HepG2 (cell line): ENCODE data around the gene ZNF628. TPM values are rescaled to one million over a fixed set of nuclear protein-coding genes. Genes with fewer than 3 reads are reported as not detected.
A peak's percentile ranks its signal among the peaks of the same experiment; 100 is the strongest.

Experiments
- AFF4 ChIP-seq: sonication (generic); formaldehyde crosslinking; IDR thresholded peaks from 2 replicates; pipeline ENCODE4 v1.4.0; 2020; ENCODE audit warnings: missing genetic modification reagents
- AHR ChIP-seq: IDR thresholded peaks from 2 replicates; pipeline ENCODE4 v1.6.1; 2018; ENCODE audit warnings: missing genetic modification reagents, missing compliant biosample characterization
- ATRX ChIP-seq: sonication (generic); formaldehyde crosslinking; IDR thresholded peaks from 2 replicates; pipeline ENCODE4 v1.4.0; 2020; ENCODE audit warnings: missing genetic modification reagents, borderline replicate concordance
- BRF2 ChIP-seq: sonication (generic); formaldehyde crosslinking; IDR thresholded peaks from 2 replicates; pipeline ENCODE4 v1.8.1; 2022; ENCODE audit warnings: mild to moderate bottlenecking, missing genetic modification reagents
- CAMTA2 ChIP-seq: sonication (generic); formaldehyde crosslinking; IDR thresholded peaks from 2 replicates; pipeline ENCODE4 v1.4.0; 2020; ENCODE audit warnings: mild to moderate bottlenecking, missing genetic modification reagents, borderline replicate concordance
- CBFB ChIP-seq: sonication (generic); formaldehyde crosslinking; IDR thresholded peaks from 2 replicates; pipeline ENCODE4 v1.4.0; 2020; ENCODE audit warnings: missing genetic modification reagents
- CBX5 ChIP-seq: sonication (generic); formaldehyde crosslinking; IDR thresholded peaks from 2 replicates; pipeline ENCODE4 v1.4.0; 2020; ENCODE audit warnings: missing genetic modification reagents, borderline replicate concordance
- HNF4A ChIP-seq: sonication (generic); formaldehyde crosslinking; IDR thresholded peaks from 2 replicates; pipeline ENCODE4 v1.4.0; 2020; ENCODE audit warnings: missing genetic modification reagents
- MED13 ChIP-seq: sonication (generic); formaldehyde crosslinking; IDR thresholded peaks from 2 replicates; pipeline ENCODE4 v1.5.0; 2020; ENCODE audit warnings: missing genetic modification reagents
- NRL ChIP-seq: sonication (generic); formaldehyde crosslinking; IDR thresholded peaks from 2 replicates; pipeline ENCODE4 v1.5.0; 2020; ENCODE audit warnings: missing genetic modification reagents, mild to moderate bottlenecking, moderate library complexity, borderline replicate concordance
- PHF21A ChIP-seq: sonication (generic); formaldehyde crosslinking; IDR thresholded peaks from 2 replicates; pipeline ENCODE4 v1.5.0; 2020; ENCODE audit warnings: mild to moderate bottlenecking, missing genetic modification reagents
- RCOR2 ChIP-seq: IDR thresholded peaks from 2 replicates; pipeline ENCODE4 v1.6.1; 2016; ENCODE audit warnings: missing biosample characterization, missing genetic modification reagents
- SOX5 ChIP-seq: IDR thresholded peaks from 2 replicates; pipeline ENCODE4 v1.6.1; 2016; ENCODE audit warnings: borderline replicate concordance
- TFDP2 ChIP-seq: sonication (generic); formaldehyde crosslinking; IDR thresholded peaks from 2 replicates; pipeline ENCODE4 v1.4.0; 2020; ENCODE audit warnings: missing genetic modification reagents
- TIGD3 ChIP-seq: sonication (generic); formaldehyde crosslinking; IDR thresholded peaks from 2 replicates; pipeline ENCODE4 v1.5.1; 2020; ENCODE audit warnings: mild to moderate bottlenecking, missing genetic modification reagents, borderline replicate concordance
- YEATS4 ChIP-seq: sonication (generic); formaldehyde crosslinking; IDR thresholded peaks from 2 replicates; pipeline ENCODE4 v1.4.0; 2020; ENCODE audit warnings: missing genetic modification reagents, borderline replicate concordance
- ZBTB20 ChIP-seq: sonication (generic); formaldehyde crosslinking; IDR thresholded peaks from 2 replicates; pipeline ENCODE4 v1.8.1; 2023; ENCODE audit warnings: missing genetic modification reagents, low read depth, mild to moderate bottlenecking, borderline replicate concordance
- ZIK1 ChIP-seq: sonication (generic); formaldehyde crosslinking; IDR thresholded peaks from 2 replicates; pipeline ENCODE4 v1.5.0; 2020; ENCODE audit warnings: mild to moderate bottlenecking, low read depth, missing genetic modification reagents, borderline replicate concordance
- ZNF101 ChIP-seq: sonication (generic); formaldehyde crosslinking; IDR thresholded peaks from 2 replicates; pipeline ENCODE4 v1.4.0; 2020; ENCODE audit warnings: mild to moderate bottlenecking, low read depth, missing genetic modification reagents, borderline replicate concordance
- ZNF337 ChIP-seq: sonication (generic); formaldehyde crosslinking; IDR thresholded peaks from 2 replicates; pipeline ENCODE4 v1.5.1; 2020; ENCODE audit warnings: missing genetic modification reagents, low read depth, mild to moderate bottlenecking, borderline replicate concordance
- ZNF557 ChIP-seq: sonication (generic); formaldehyde crosslinking; IDR thresholded peaks from 2 replicates; pipeline ENCODE4 v1.4.0; 2020; ENCODE audit warnings: missing genetic modification reagents
- ZNF776 ChIP-seq: sonication (generic); formaldehyde crosslinking; IDR thresholded peaks from 2 replicates; pipeline ENCODE4 v1.4.0; 2020; ENCODE audit warnings: mild to moderate bottlenecking, missing genetic modification reagents
- polyA plus RNA-seq, 8 experiments: library from polyadenylated mRNA; depleted of rRNA in 3 of 8; stranded (reverse) in 7 of 8; unstranded in 1 of 8; fragments of >200 nt; fragmentation: Illumina TruSeq in 4 of 8; extraction: Trizol in 4 of 8; gene quantifications; 2 replicates each; pipeline versions ENCODE4 v1.2.1 to v1.2.3, GENCODE V29; 2011 to 2016; ENCODE audit warnings: low read depth in 4 of 8, missing spikeins in 1 of 8, mixed read lengths in 1 of 8; ENCODE audit not compliant: insufficient read depth in 1 of 8
- total RNA-seq, 5 experiments: library from RNA; depleted of rRNA; stranded (reverse); fragments of >200 nt; fragmentation: Illumina TruSeq; extraction: Trizol; gene quantifications; 2 replicates each; pipeline ENCODE4 v1.2.3, GENCODE V29; 2016; ENCODE audit warnings: low read depth in 1 of 5

Gene ZNF628
- total and polyA plus RNA-seq, 2 of the 13 experiments (the other 11 are each of a cell fraction or from before 2014, with no cell fraction given), result 0.54 to 1.2 TPM

GRCh38 chr19:55461259-55461973 is 15.0 kb upstream of the ZNF628 start, which contains the start of gene ISOC2 (continued):
- TF ChIP-seq HNF4A (CRISPR knock-in tag) (peak; percentile 77), AFF4 (CRISPR knock-in tag) (0 out of 2 replicates have a peak, but pooled peaks have one; percentile 17), TIGD3 (CRISPR knock-in tag) (no peak), PHF21A (CRISPR knock-in tag) (peak; percentile 33; the same call in 1 of the 2 replicates), CAMTA2 (CRISPR knock-in tag) (no peak), ZNF337 (CRISPR knock-in tag) (peak; percentile 52; the same call in 1 of the 2 replicates), ZIK1 (CRISPR knock-in tag) (peak; percentile 86), ZNF101 (CRISPR knock-in tag) (no peak), ZNF776 (CRISPR knock-in tag) (0 out of 2 replicates have a peak, but pooled peaks have one; percentile 38), ZBTB20 (no peak), AHR (CRISPR knock-in tag) (no peak; the same call in 1 of the 2 replicates), ATRX (no peak), ZNF557 (CRISPR knock-in tag) (0 out of 2 replicates have a peak, but pooled peaks have one; percentile 25), SOX5 (CRISPR knock-in tag) (peak; percentile 36; the same call in 1 of the 2 replicates), MED13 (CRISPR knock-in tag) (0 out of 2 replicates have a peak, but pooled peaks have one; percentile 38), TFDP2 (peak; percentile 78), NRL (CRISPR knock-in tag) (0 out of 2 replicates have a peak, but pooled peaks have one; percentile 19), YEATS4 (CRISPR knock-in tag) (peak; percentile 75), BRF2 (CRISPR knock-in tag) (no peak), CBX5 (CRISPR knock-in tag) (peak; percentile 27; the same call in 1 of the 2 replicates), CBFB (no peak; the same call in 1 of the 2 replicates), RCOR2 (CRISPR knock-in tag) (peak; percentile 99)
